HG02678 (cell line): Measurements from ENCODE around the gene HBP1.
A peak's percentile ranks its signal among the peaks of the same experiment; 100 is the strongest.
"Not testable (repeated sequence)": the region's sequence is repeated elsewhere in the genome, so short reads cannot be mapped to it uniquely, and the experiment has no call there.

ENCODE experiments used
- ATAC-seq: cut with Tn5 transposase; IDR thresholded peaks from one replicate; pipeline ENCODE4 v1.9.1; 2021; ENCODE audit warnings: mild to moderate bottlenecking, moderate library complexity; ENCODE audit not compliant: unreplicated experiment

Gene HBP1

GRCh38 chr7:107168233-107169119 lies at the start of gene HBP1:
TSS of gene HBP1 (plus strand) at chr7:107169003. CDS start at chr7:107179894, 10,891 bp downstream.
- ATAC-seq, result peak; percentile 88

GRCh38 chr7:107119376-107120105 lies 49.3 kb upstream of the HBP1 start:
- no peak for ATAC-seq

- ATAC-seq, result no peak
Observed at GRCh38 chr7:107122486-107122911, 46.3 kb upstream of the HBP1 start.

- ATAC-seq, result no peak
Observed at GRCh38 chr7:107123392-107123791, 45.4 kb upstream of the HBP1 start.

GRCh38 chr7:107125475-107125874 lies 43.3 kb upstream of the HBP1 start:
- no peak for ATAC-seq

- ATAC-seq, result no peak
Observed at GRCh38 chr7:107128217-107128616, 40.6 kb upstream of the HBP1 start.

GRCh38 chr7:107128748-107129147 lies 40.1 kb upstream of the HBP1 start:
- ATAC-seq, result no peak

GRCh38 chr7:107130487-107131220 lies 38.1 kb upstream of the HBP1 start:
- ATAC-seq, result no peak

GRCh38 chr7:107133396-107133795 lies 35.4 kb upstream of the HBP1 start:
- no peak for ATAC-seq

GRCh38 chr7:107138696-107139420 lies 29.9 kb upstream of the HBP1 start:
- no peak for ATAC-seq

- not testable (repeated sequence) for ATAC-seq
Observed at GRCh38 chr7:107143875-107144274, 24.9 kb upstream of the HBP1 start.

GRCh38 chr7:107145067-107145838 lies 23.6 kb upstream of the HBP1 start:
- ATAC-seq, result no peak

- no peak for ATAC-seq
Observed at GRCh38 chr7:107147464-107148393, 21.1 kb upstream of the HBP1 start.

GRCh38 chr7:107148721-107149120 lies 20.1 kb upstream of the HBP1 start:
- ATAC-seq, result no peak

- ATAC-seq, result no peak
Observed at GRCh38 chr7:107149863-107150262, 18.9 kb upstream of the HBP1 start.

GRCh38 chr7:107150375-107151073 lies 18.3 kb upstream of the HBP1 start:
- no peak for ATAC-seq

GRCh38 chr7:107151538-107151937 lies 17.3 kb upstream of the HBP1 start:
- no peak for ATAC-seq

- no peak for ATAC-seq
Observed at GRCh38 chr7:107152011-107152410, 16.8 kb upstream of the HBP1 start.
